Caco-2 (cell line): ENCODE measurements around the gene MRAS. TPM values are rescaled to one million over a fixed set of nuclear protein-coding genes. Genes with fewer than 3 reads are reported as not detected.
A peak's percentile ranks its signal among the peaks of the same experiment; 100 is the strongest.
"Not testable (repeated sequence)": the region's sequence is repeated elsewhere in the genome, so short reads cannot be mapped to it uniquely, and the experiment has no call there.

ENCODE experiments used
- BruUV-seq: library from RNA; stranded (reverse); fragments of 400-500 nt; replicated peaks from 2 replicates; lab custom pipeline; 2021; lab: Mats Ljungman, UMichigan
- CTCF ChIA-PET: fragments of 300-600 bp; sonication (Branson Sonifier 250); formaldehyde crosslinking; loops from one replicate; lab custom pipeline; 2022; ENCODE audit warnings: antibody characterized with exemption; lab: Charles Lee
- POLR2A ChIA-PET: fragments of 300-600 bp; sonication (Branson Sonifier 250); formaldehyde crosslinking; loops from one replicate; lab custom pipeline; 2022; ENCODE audit warnings: antibody characterized with exemption; lab: Charles Lee
- DNase-seq, 2 experiments: peaks; one replicate each; pipeline versions ENCODE4 v3.0.0 to v3.0.0-alpha.2; 2020 to 2022
- H3K27me3 ChIP-seq: replicated peaks from 2 replicates; pipeline ENCODE4 v1.6.0; 2011; ENCODE audit warnings: low read length; ENCODE audit not compliant: control insufficient read depth, insufficient read depth
- H3K36me3 ChIP-seq: 2 replicates; pipeline ENCODE4 v1.5.1; 2011; ENCODE audit warnings: low read length; ENCODE audit not compliant: control insufficient read depth, insufficient read depth
- H3K4me1 ChIP-seq: fragments of 250-450 bp; sonication (Bioruptor Pico); 2 replicates; pipeline ENCODE4 v1.5.1; 2020; ENCODE audit warnings: mild to moderate bottlenecking
- H3K4me3 ChIP-seq: 2 replicates; pipeline ENCODE4 v1.5.1; 2011; ENCODE audit warnings: low read depth, mild to moderate bottlenecking, control low read depth, low read length
- H3K9me3 ChIP-seq: fragments of 250-450 bp; sonication (Bioruptor Pico); 2 replicates; pipeline ENCODE4 v1.5.1; 2020; ENCODE audit warnings: mild to moderate bottlenecking, moderate library complexity
- H3K27ac Mint-ChIP-seq: one replicate; pipeline ENCODE4 v1.8.0; 2022; ENCODE audit warnings: mixed read lengths; ENCODE audit not compliant: unreplicated experiment
- H3K27me3 Mint-ChIP-seq: one replicate; pipeline ENCODE4 v1.8.0; 2022; ENCODE audit warnings: mixed read lengths; ENCODE audit not compliant: insufficient read depth, unreplicated experiment
- H3K36me3 Mint-ChIP-seq: one replicate; pipeline ENCODE4 v1.8.0; 2022; ENCODE audit warnings: mild to moderate bottlenecking, mixed read lengths; ENCODE audit not compliant: insufficient read depth, unreplicated experiment
- H3K4me1 Mint-ChIP-seq: one replicate; pipeline ENCODE4 v1.8.0; 2022; ENCODE audit warnings: low read depth, mixed read lengths; ENCODE audit not compliant: unreplicated experiment
- H3K4me3 Mint-ChIP-seq: one replicate; pipeline ENCODE4 v1.8.0; 2022; ENCODE audit warnings: mild to moderate bottlenecking, moderate library complexity, mixed read lengths; ENCODE audit not compliant: unreplicated experiment
- H3K9me3 Mint-ChIP-seq: one replicate; pipeline ENCODE4 v1.8.0; 2022; ENCODE audit warnings: mixed read lengths; ENCODE audit not compliant: unreplicated experiment
- intact Hi-C: fragments of 100-400 bp; cut with micrococcal nuclease; formaldehyde crosslinking; loops from one replicate; pipeline ENCODE4 v1.10.0; 2022; ENCODE audit not compliant: unreplicated experiment
- total RNA-seq: library from RNA; stranded (reverse); gene quantifications from 2 replicates; pipeline ENCODE4 v1.2.3, GENCODE V29; 2022
- TF ChIP-seq, protein P1 (sequence below), 2 experiments: fragments of 200-600 bp in 1 of 2; IDR thresholded peaks; 1 replicate in 1 of 2; 2 replicates in 1 of 2; pipeline versions ENCODE4 v1.5.1 to v1.8.0; 2011 to 2022; ENCODE audit warnings: antibody characterized with exemption in 1 of 2, control low read depth in 1 of 2, inconsistent platforms in 1 of 2, low read depth in 1 of 2, low read length in 1 of 2, mild to moderate bottlenecking in 1 of 2, moderate library complexity in 1 of 2; ENCODE audit not compliant: insufficient read depth in 1 of 2, severe bottlenecking in 1 of 2, unreplicated experiment in 1 of 2

The MRAS gene
- total RNA-seq, 1 experiment from 2014 or later = 11.4 TPM

DNA sequence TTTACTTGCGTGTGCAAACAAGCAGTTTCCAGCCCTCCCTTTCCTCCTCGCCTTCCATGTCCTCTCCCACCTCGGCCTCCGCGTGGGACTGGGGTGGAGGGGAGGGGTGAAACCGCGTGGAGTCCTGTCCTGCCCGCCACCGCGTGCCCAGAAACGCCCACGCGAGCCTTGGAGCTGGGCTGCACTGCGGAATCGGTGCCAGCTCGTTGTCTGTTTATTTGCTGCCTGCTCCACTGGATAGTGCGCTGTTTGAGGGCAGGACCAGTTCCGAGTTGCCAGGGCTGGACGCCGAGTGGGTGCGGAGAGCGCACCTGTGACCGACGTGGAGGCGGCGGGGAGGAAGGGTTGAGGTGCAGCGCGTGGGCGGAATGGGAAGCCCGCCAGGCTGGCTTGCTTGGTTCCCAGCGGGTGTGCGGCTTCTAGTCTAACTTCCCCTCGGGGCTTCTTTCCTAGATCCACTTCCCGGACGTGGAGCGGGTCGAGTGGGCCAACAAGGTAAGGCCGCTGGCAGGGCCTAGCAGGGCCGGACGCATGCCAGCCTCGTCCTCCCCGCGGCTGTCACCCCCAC lies 103.3 kb downstream of the MRAS start:
- TF ChIP-seq, protein P1, sequence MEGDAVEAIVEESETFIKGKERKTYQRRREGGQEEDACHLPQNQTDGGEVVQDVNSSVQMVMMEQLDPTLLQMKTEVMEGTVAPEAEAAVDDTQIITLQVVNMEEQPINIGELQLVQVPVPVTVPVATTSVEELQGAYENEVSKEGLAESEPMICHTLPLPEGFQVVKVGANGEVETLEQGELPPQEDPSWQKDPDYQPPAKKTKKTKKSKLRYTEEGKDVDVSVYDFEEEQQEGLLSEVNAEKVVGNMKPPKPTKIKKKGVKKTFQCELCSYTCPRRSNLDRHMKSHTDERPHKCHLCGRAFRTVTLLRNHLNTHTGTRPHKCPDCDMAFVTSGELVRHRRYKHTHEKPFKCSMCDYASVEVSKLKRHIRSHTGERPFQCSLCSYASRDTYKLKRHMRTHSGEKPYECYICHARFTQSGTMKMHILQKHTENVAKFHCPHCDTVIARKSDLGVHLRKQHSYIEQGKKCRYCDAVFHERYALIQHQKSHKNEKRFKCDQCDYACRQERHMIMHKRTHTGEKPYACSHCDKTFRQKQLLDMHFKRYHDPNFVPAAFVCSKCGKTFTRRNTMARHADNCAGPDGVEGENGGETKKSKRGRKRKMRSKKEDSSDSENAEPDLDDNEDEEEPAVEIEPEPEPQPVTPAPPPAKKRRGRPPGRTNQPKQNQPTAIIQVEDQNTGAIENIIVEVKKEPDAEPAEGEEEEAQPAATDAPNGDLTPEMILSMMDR (IDR thresholded peaks at IDR 0.05; ENCODE audit: insufficient read depth in 1 of 2, low read depth in 1 of 2, low read length in 1 of 2, severe bottlenecking in 1 of 2, unreplicated experiment in 1 of 2) = no peak
- H3K36me3 Mint-ChIP-seq = no peaks in the 10 kb centered on the region
- H3K27ac Mint-ChIP-seq = no peak overlapping the region
- no peak overlapping the region for H3K4me3 ChIP-seq
- H3K4me1 Mint-ChIP-seq = peaks cover 7% of the 10 kb centered on the region
- no peaks in the 10 kb centered on the region for H3K9me3 ChIP-seq
- no TSS peak for BruUV-seq
- 0 out of 2 replicates have a peak, but pooled peaks cover 4% of the 10 kb centered on the region for H3K4me1 ChIP-seq
- H3K9me3 Mint-ChIP-seq = no peaks in the 10 kb centered on the region
- ChIA-PET CTCF (no interaction called here), POLR2A (no interaction called here)
- no peak overlapping the region for H3K4me3 Mint-ChIP-seq
- H3K27me3 Mint-ChIP-seq = no peaks in the 10 kb centered on the region
- H3K36me3 ChIP-seq = no peaks in the 10 kb centered on the region
- peak in 1 of 2 experiments; percentile 12 for DNase-seq
- no peaks in the 10 kb centered on the region for H3K27me3 ChIP-seq
- intact Hi-C loops = no loop called here

DNA sequence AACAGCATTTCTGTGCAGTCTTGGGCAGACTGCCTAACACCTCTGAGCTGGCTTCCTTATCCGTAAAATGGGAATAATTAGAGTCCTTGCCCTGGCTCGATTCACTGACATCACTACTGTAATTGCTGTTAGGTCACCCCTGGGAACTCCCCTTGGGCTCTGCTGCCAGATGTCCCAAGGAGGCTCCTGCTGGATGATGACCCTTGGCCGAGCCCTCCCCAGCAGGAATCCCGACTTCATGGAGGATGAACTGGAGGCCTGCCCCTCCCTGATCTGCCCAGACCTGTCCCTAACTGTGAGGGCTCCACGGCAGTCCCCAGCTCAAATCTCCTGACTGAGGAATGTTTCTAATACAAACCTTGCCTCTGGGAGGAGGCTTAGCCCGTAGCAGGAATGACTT lies 104.1 kb downstream of the MRAS start:
- Mint-ChIP-seq H3K4me1 (peaks cover 7% of the 10 kb centered on the region), H3K27me3 (no peaks in the 10 kb centered on the region), H3K4me3 (no peak overlapping the region), H3K36me3 (no peaks in the 10 kb centered on the region), H3K27ac (no peak overlapping the region), H3K9me3 (no peaks in the 10 kb centered on the region)
- Histone ChIP-seq H3K9me3 (no peaks in the 10 kb centered on the region), H3K4me1 (0 out of 2 replicates have a peak, but pooled peaks cover 4% of the 10 kb centered on the region), H3K4me3 (no peak overlapping the region), H3K36me3 (no peaks in the 10 kb centered on the region), H3K27me3 (no peaks in the 10 kb centered on the region)
- intact Hi-C loops = no loop called here
- TF ChIP-seq, protein P1 (IDR thresholded peaks at IDR 0.05; ENCODE audit: insufficient read depth in 1 of 2, low read depth in 1 of 2, low read length in 1 of 2, severe bottlenecking in 1 of 2, unreplicated experiment in 1 of 2) = no peak
- CTCF ChIA-PET = no interaction called here
- DNase-seq = peak in 1 of 2 experiments; percentile 39
- no TSS peak for BruUV-seq
- POLR2A ChIA-PET = no interaction called here

DNA sequence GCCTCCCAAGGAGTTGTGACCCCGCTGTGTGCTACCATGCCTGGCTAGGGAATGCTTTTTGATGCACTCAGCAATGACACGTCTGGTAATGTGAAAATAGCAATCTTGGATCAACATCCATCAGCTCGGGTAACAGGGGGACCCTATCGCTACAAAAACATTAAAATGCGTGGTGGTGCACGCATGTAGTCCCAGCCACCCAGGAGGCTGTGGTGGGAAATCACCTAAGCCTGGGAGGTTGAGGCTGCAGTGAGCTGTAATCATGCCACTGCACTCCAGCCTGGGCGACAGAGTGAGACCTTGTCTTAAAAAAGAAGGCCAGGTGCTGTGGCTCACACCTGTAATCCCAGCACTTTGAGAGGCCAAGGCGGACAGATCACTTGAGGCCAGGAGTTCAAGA lies 105.6 kb downstream of the MRAS start:
- H3K36me3 Mint-ChIP-seq, intact Hi-C loops: not testable (repeated sequence)

More for the DNA sequence above, 105.6 kb downstream of the MRAS start:
- H3K4me1 Mint-ChIP-seq, POLR2A ChIA-PET, H3K4me3 ChIP-seq, CTCF ChIA-PET, H3K27ac Mint-ChIP-seq, H3K27me3 Mint-ChIP-seq, H3K4me3 Mint-ChIP-seq, H3K36me3 ChIP-seq, H3K4me1 ChIP-seq, H3K9me3 ChIP-seq, H3K27me3 ChIP-seq, H3K9me3 Mint-ChIP-seq, BruUV-seq: not testable (repeated sequence)
- peak in 1 of 2 experiments; percentile 13 for DNase-seq

Other genes starting within 250 kb of the MRAS start
- gene DZIP1L, start 233.0 kb upstream of the MRAS start, total RNA-seq = 1.6 and 2.4 TPM in 2 replicates
- gene A4GNT, start 216.2 kb upstream of the MRAS start, total RNA-seq = not detected in 2 replicates
- gene DBR1, start 173.7 kb upstream of the MRAS start, total RNA-seq = 14.8 and 16.9 TPM in 2 replicates
- gene ARMC8, start 161.3 kb upstream of the MRAS start, total RNA-seq = 48.4 and 52.6 TPM in 2 replicates
- not detected in 2 replicates for gene NME9, start 18.7 kb upstream of the MRAS start, total RNA-seq
- gene ESYT3, start 86.0 kb downstream of the MRAS start, total RNA-seq = 5.7 and 7.6 TPM in 2 replicates
- gene CEP70, start 245.7 kb downstream of the MRAS start, total RNA-seq = 18.5 and 25.0 TPM in 2 replicates